ENCODE data around the gene URB1.

URB1 gene

GRCh38 chr21:32426066-32426465 is 33.3 kb upstream of the URB1 start:
- no peak overlapping the region for H2AFZ ChIP-seq
- H3K27me3 ChIP-seq (ENCODE audit: control insufficient read depth, insufficient read depth, low read length): no peaks in the 10 kb centered on the region
- no peaks in the 10 kb centered on the region for H3K9me3 ChIP-seq (ENCODE audit: control insufficient read depth, low read length)
- no peaks in the 10 kb centered on the region for H3K4me1 ChIP-seq
- TF ChIP-seq CTCF (IDR thresholded peaks at IDR 0.05): no peak
- H3K79me2 ChIP-seq: peaks cover 3% of the 10 kb centered on the region
- H3K4me3 ChIP-seq (ENCODE audit: low read depth, low read length): no peak overlapping the region
- no peak overlapping the region for H3K4me2 ChIP-seq (ENCODE audit: low read length)
- H3K36me3 ChIP-seq (ENCODE audit: control insufficient read depth, insufficient read depth, low read length): no peaks in the 10 kb centered on the region
- no peak overlapping the region for H3K27ac ChIP-seq
- no peak overlapping the region for H3K9ac ChIP-seq

- Histone ChIP-seq H3K36me3 (ENCODE audit: control insufficient read depth, insufficient read depth, low read length) (no peaks in the 10 kb centered on the region), H3K4me2 (ENCODE audit: low read length) (no peak overlapping the region), H3K27me3 (ENCODE audit: control insufficient read depth, insufficient read depth, low read length) (no peaks in the 10 kb centered on the region), H3K9me3 (ENCODE audit: control insufficient read depth, low read length) (no peaks in the 10 kb centered on the region), H3K9ac (no peak overlapping the region), H3K79me2 (peaks cover 3% of the 10 kb centered on the region), H3K4me3 (ENCODE audit: low read depth, low read length) (no peak overlapping the region), H3K27ac (no peak overlapping the region), H3K4me1 (no peaks in the 10 kb centered on the region), H2AFZ (no peak overlapping the region)
- no peak for TF ChIP-seq CTCF (IDR thresholded peaks at IDR 0.05)
These were observed 32.8 kb upstream of the URB1 start for GRCh38 chr21:32425628-32426027.

GRCh38 chr21:32424674-32425073 is 31.9 kb upstream of the URB1 start:
- Histone ChIP-seq H3K79me2 (no peaks in the 10 kb centered on the region), H3K27me3 (ENCODE audit: control insufficient read depth, insufficient read depth, low read length) (no peaks in the 10 kb centered on the region), H3K27ac (no peak overlapping the region), H3K4me3 (ENCODE audit: low read depth, low read length) (no peak overlapping the region), H3K36me3 (ENCODE audit: control insufficient read depth, insufficient read depth, low read length) (no peaks in the 10 kb centered on the region), H2AFZ (no peak overlapping the region), H3K9ac (no peak overlapping the region), H3K4me1 (no peaks in the 10 kb centered on the region), H3K9me3 (ENCODE audit: control insufficient read depth, low read length) (no peaks in the 10 kb centered on the region), H3K4me2 (ENCODE audit: low read length) (no peak overlapping the region)
- TF ChIP-seq CTCF (IDR thresholded peaks at IDR 0.05): no peak

- no peak overlapping the region for H3K27ac ChIP-seq
- H3K4me1 ChIP-seq: no peaks in the 10 kb centered on the region
- no peaks in the 10 kb centered on the region for H3K9me3 ChIP-seq (ENCODE audit: control insufficient read depth, low read length)
- H2AFZ ChIP-seq: no peak overlapping the region
- no peaks in the 10 kb centered on the region for H3K36me3 ChIP-seq (ENCODE audit: control insufficient read depth, insufficient read depth, low read length)
- no peak for TF ChIP-seq CTCF (IDR thresholded peaks at IDR 0.05)
- no peak overlapping the region for H3K4me3 ChIP-seq (ENCODE audit: low read depth, low read length)
- no peaks in the 10 kb centered on the region for H3K27me3 ChIP-seq (ENCODE audit: control insufficient read depth, insufficient read depth, low read length)
- no peak overlapping the region for H3K4me2 ChIP-seq (ENCODE audit: low read length)
- peaks cover 2% of the 10 kb centered on the region for H3K79me2 ChIP-seq
- H3K9ac ChIP-seq: no peak overlapping the region
These were observed 31.4 kb upstream of the URB1 start for GRCh38 chr21:32424191-32424535.

- no peaks in the 10 kb centered on the region for H3K36me3 ChIP-seq (ENCODE audit: control insufficient read depth, insufficient read depth, low read length)
- H3K9me3 ChIP-seq (ENCODE audit: control insufficient read depth, low read length): no peaks in the 10 kb centered on the region
- no peak overlapping the region for H3K9ac ChIP-seq
- peaks cover 3% of the 10 kb centered on the region for H3K79me2 ChIP-seq
- no peak for TF ChIP-seq CTCF (IDR thresholded peaks at IDR 0.05)
- no peaks in the 10 kb centered on the region for H3K27me3 ChIP-seq (ENCODE audit: control insufficient read depth, insufficient read depth, low read length)
- H3K4me3 ChIP-seq (ENCODE audit: low read depth, low read length): no peak overlapping the region
- H3K27ac ChIP-seq: no peak overlapping the region
- no peak overlapping the region for H2AFZ ChIP-seq
- H3K4me1 ChIP-seq: no peaks in the 10 kb centered on the region
- no peak overlapping the region for H3K4me2 ChIP-seq (ENCODE audit: low read length)
These were observed 30.7 kb upstream of the URB1 start for GRCh38 chr21:32423320-32424190.

All from parathyroid adenoma (tissue), 2 donors.